NCI-H2196 treated with DMSO at 0.1 percent for 48 hours (cell line): ENCODE data around the gene BTNL8.
"Not testable (repeated sequence)": the region's sequence is repeated elsewhere in the genome, so short reads cannot be mapped to it uniquely, and the experiment has no call there.

Experiments used
- DNase-seq: peaks from one replicate; lab custom pipeline; 2025; ENCODE audit not compliant: unreplicated experiment; lab: John Stamatoyannopoulos, UW

BTNL8 gene

DNA sequence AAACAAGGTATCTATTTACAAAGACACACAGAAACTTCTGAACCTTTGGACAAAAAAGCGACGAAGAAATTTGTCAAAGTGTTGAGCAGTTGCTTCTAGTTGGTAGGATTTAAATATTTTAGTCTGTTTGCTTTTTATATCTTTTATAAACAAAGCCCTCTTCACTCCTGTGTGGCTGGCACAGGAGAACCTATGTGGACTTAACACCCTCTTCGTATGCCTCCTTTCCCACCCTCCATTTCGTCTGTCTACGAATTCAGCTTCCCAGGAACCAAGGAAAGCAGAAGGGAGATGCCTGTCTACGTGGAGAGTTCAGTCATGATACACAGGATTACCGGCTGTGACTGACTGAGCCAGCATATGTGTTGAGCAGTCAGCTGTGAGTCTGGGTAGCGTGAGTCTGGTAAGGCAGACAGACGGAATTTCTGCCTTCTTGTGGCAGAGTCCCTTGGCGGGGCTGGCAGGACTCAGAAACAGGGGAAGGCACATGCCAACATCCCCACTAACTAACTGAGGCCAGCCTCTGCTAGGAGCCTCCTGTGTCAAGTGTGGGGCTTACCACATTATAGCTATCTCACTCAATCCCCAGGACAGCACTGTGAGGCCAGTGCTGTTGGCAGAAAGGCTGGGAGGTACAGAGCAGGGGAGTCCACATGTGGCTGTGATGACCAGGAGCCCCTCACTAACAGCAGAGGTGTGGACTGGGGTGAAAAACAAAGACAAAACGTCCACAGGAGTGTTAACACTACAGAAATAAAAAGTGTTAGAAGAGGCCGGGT lies 24.0 kb upstream of the BTNL8 start:
- no peak for DNase-seq

GRCh38 chr5:180875860-180876426 lies 23.0 kb upstream of the BTNL8 start:
- DNase-seq = no peak

- not testable (repeated sequence) for DNase-seq
These were observed 13.0 kb upstream of the BTNL8 start for GRCh38 chr5:180885845-180886529.

GRCh38 chr5:180889381-180889780 lies 9.6 kb upstream of the BTNL8 start:
- DNase-seq = no peak

DNA sequence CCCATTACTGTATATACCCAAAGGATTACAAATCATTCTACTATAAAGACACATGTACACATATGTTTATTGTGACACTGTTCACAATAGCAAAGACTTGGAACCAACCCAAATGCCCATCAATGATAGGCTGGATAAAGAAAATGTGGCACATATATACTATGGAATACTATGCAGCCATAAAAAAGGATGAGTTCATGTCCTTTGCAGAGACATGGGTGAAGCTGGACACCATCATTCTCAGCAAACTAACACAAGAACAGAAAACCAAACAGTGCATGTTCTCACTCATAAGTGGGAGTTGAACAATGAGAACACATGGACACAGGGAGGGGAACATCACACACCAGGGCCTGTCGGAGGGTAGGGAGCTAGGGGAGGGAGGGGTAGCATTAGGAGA lies 3.6 kb upstream of the BTNL8 start:
- DNase-seq = not testable (repeated sequence)

GRCh38 chr5:180900178-180900577 lies 1.2 kb downstream of the BTNL8 start:
- DNase-seq = no peak

DNA sequence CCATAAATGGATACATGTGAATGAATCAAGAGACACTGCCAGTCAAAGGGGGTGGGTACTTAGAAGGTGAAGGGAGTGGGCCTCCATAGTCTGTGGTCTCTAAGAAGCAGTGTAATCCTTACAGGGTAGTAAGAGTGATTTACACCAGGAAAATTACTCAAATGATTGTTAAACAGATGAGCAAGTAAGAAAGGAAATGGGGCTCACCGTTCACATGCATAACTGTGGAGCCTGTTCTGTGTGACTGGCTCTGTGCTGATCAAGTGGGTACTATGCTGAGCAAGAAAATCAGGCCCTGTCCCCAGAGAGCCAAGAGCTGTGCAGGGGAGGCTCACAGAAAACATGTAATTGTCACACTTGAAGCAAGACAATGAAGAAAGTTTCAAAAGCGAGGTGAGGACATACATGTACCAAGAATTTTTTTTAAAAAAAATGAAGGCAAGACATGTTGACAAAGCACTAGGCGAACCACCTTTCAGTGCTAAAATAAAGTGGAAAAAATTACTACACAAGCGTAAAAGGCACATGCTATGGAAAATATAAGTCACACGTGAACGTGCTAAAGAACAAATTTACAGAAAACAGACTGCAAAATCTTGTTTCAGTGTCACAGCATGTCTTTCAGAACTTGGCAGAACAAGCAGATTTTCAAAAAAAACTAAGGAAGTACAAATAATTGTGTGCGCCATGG lies 2.5 kb downstream of the BTNL8 start:
- DNase-seq = no peak

GRCh38 chr5:180908400-180908799 lies 9.4 kb downstream of the BTNL8 start:
- DNase-seq = no peak

DNA sequence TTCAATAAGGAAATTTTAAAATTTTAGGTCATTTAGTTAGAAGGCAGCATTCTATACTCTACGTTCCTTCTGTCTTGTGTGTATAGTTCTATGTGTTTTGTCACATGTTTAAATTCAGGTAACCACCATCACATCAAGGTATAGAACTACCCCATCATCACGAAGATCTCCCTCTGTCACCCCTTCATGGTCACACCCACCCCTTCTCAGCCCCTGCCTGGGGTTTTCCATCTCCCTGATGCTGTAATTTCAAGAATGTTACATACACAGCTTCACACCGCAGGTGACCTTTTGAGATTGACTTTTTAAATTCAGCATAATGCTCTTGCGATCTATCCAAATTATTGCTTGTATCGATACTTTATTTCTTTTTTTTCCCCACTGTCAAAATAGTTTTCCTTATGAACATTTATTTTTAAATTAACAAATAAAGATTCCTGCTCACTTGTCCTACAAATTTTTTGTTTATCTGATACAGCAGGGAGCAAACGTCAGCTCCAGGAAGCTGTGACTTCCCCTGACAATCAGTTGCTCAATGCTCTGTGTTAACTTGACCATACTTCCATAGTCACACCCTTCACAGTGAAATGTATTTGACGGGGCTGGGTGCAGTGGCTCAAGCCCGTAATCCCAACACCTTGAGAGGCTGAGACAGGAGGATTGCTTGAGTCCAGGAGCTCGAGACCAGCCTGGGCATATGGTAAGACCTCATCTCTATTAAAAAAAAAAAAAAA lies 10.2 kb downstream of the BTNL8 start:
- no peak for DNase-seq

DNA sequence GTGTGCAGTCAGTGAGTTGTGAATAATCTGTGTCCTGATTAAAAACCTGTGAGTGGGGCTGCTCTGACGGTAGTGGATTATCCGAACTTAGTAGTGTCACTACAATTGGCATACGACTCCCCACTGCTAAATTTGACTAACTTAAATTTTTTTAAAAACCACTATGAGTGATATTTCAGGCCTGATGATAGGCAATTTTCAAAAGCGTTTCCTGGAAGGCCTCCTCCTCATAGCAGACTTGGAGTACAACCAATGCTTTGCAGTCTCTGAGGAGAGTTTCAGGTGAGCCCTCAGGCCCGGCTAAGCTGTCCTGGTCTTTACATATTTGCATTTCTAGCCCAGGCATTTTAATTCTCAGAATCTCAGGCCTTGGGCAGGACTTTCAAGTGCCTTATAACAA lies 10.8 kb downstream of the BTNL8 start:
- no peak for DNase-seq

- DNase-seq = no peak
These were observed 11.2 kb downstream of the BTNL8 start for GRCh38 chr5:180910182-180910581.

DNA sequence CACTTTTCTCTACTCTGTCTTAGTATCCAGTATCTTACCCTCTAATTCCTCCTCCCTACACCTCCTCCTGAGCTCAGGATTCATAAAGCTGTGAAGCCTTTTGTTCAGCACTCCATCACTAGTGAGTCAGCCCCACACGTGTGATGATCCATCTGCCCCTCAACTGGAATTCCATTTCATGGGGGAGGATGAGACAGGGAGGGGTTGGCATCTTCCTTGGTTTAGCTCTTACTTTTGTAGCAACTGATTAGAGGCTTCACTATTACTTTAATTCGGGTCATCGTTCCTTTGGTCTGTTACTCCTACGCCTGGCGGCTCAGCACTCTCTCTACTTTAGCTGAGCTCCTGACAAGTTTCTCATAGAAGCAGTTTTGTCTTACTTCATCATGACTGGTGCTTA lies 11.8 kb downstream of the BTNL8 start:
- DNase-seq = no peak

- DNase-seq = no peak
These were observed 15.7 kb downstream of the BTNL8 start for GRCh38 chr5:180914646-180915045.

DNA sequence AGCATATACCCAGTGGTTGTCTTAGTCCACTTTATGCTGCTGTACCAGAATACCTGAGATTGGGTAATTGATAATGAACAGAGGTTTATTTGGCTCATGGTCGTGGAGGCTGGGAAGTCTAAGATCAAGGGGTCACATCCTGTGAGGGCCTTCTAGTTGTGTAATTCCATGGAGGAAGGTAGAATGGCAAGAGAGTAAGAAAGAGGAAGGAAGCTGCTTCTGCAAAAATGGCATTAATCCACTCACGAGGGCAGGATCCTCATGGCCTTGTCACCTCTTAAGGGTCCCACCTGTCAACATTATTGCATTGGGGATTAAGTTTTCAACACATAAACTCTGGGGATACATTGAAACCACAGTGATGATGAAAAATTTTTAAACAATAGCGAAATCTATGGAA lies 17.0 kb downstream of the BTNL8 start:
- no peak for DNase-seq

DNA sequence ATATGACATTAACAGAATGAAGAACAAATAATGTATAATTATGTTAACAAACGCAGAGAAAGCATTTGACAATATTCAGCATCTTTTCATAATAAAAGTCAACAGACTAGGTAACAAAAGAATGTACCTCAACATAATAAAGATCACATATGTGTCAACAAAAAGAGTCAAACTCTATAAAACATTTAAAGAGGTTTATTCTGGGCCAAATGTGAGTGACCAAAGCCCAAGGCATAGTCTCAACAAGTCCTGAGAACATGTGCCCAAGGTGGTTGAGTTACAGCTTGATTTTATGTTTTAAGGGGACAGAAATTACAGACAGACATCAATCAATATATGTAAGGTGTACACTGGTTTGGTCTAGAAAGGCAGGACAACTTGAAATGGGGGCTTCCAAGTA lies 19.4 kb downstream of the BTNL8 start:
- DNase-seq = no peak

DNA sequence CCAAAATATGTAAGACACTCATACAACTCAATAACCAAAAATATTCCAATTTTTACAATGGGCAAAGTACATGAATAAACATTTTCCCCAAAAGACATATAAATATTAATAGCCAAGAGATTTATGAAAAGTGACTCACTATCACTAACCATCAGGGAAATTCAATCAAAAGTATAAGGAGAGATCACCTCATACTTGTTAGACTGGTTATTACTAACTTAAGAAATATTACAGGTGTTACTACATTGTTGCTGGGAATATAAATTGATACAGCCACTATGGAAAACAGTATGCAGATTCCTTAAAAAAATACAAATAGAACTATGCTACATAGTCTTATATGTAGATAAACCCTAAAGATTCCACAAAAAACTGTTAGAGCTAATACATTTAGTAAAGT lies 21.8 kb downstream of the BTNL8 start:
- DNase-seq = no peak

DNA sequence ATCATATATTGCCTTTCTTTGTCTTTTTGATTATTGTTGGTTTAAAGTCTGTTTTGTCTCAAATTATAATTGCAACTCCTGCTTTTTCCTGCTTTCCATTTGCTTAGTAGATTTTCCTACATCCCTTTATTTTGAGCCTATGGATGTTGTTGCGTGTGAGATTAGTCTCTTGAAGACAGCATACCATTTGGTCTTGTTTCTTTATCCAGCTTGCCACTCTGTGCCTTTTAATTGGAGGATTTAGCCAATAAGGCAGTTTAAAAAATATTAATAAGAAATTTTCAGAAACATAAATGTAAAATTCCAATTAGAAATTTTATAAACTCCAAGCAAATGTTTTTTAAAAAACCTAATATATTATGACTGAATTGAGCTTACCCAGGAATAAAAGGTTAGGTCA lies 24.0 kb downstream of the BTNL8 start:
- DNase-seq = no peak

DNA sequence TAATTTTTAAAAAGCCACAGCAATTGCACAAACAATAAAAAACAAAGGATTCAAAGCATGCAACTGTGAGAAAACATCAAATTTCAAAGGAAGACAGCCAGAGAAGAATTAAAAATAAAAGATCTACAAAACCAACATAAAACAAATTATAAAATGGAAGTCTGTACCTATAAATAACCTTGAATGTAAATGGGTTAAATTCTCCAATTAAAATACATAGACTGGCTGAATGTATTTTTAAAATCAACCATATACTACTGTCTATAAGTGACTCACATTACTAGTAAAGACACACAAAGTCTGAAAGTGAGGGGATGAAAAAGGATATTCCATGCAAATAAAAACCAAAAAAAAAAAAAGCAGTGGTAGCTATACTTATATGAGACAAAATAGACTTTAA lies 33.7 kb downstream of the BTNL8 start:
- DNase-seq = no peak

DNA sequence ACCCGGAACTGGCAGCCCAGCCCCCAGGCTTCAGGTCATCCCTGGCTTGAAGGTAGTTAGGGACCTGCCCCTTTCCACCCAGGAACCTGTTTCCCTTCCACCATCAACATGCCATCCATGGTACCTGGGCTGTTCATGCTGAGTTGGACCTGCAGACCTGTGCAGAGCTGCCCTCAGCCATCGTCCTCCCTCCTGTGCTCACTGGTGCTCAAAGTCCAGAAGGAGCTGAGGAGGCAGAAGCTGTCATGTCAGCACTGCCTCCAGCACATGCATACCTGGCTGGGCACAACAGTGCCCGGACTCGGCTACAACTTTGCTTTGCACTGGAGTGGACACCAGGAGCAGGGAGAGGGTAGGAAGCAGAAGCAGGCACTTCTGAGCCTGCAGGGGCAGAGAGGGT lies 36.2 kb downstream of the BTNL8 start:
- no peak for DNase-seq

GRCh38 chr5:180938294-180938693 lies 39.3 kb downstream of the BTNL8 start:
- DNase-seq = no peak

DNA sequence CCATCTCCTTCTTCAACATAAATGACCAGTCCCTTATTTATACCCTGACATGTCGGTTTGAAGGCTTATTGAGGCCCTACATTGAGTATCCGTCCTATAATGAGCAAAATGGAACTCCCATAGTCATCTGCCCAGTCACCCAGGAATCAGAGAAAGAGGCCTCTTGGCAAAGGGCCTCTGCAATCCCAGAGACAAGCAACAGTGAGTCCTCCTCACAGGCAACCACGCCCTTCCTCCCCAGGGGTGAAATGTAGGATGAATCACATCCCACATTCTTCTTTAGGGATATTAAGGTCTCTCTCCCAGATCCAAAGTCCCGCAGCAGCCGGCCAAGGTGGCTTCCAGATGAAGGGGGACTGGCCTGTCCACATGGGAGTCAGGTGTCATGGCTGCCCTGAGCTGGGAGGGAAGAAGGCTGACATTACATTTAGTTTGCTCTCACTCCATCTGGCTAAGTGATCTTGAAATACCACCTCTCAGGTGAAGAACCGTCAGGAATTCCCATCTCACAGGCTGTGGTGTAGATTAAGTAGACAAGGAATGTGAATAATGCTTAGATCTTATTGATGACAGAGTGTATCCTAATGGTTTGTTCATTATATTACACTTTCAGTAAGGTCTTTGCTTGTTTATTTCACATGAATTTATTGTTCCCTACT lies 51.5 kb downstream of the BTNL8 start:
- no peak for DNase-seq
